Measurements from ENCODE around the gene BROX.
"Not testable (repeated sequence)": the region's sequence is repeated elsewhere in the genome, so short reads cannot be mapped to it uniquely, and the experiment has no call there.

Gene BROX

DNA sequence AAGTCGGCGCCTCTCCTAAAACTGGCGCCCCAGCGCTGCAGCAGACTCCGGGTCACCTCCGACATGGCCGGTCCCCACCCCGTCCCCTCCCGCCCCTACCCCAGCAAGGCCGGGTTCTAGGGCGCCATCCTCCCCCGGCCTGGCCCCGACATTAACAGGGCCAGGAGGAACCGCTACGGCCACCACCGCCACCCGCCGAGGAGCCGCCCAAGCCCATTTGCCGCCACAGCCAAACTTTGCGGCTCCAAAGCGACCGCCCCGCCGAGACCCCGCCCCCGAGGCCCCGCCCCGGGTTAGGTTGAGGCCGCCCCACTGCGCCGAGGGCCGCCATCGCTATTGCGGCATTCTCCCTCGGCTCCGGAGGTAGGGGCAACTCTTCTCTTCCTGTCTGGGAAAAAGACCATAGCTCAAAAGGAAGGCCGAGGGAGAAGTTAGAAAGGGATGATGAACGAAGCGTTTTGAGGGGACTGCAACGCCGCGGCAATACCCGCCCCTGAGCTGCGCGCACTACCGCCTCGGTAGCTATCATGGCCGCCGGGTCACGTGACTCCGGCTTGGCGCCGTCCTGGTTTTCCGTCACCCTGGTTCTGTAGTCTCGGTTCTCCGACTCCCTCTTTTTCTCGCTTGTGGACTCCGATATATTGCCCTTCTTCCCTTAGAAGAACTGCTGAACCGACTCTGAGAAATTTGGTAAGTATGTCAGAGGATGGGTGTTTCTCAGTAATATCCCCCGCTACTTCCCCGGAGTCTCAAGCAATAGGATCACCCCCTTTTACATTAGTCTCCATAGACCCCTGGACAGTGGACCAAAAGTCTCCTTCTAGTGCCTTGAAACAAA is at the start of gene BROX, which contains the start of gene AIDA:
BROX (plus strand) TSS at position 312 of the 838 bp plus-strand sequence. CDS start 3,136 bp downstream, outside the sequence.
AIDA (minus strand) TSS at position 239 of the 838 bp plus-strand sequence; CDS start at position 65, 174 bp downstream.
- DNase-seq: peak; percentile 92

DNA sequence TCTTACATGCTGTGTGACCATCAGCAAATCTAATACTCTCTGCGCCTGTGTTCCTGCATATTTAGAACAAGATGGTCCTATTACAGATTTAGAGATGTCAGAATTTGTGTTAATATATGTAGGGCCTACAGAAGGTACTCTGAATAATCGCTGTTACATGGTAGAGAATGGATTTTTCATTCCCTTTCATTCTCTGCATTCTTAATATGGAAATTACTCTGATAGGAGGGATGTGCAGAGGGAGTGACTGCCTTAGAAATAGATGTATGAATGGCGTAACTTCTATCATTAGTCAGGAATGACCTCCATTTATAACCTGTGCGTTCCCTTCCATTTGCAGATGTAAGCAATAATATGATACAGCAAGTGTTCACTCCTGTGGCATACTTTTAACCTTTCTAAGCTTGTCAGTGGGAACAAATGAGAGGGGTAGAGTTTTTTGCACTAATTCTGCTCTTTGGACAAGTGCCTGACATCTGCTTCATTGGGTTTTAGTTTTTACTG is 48.9 kb upstream of the BROX start:
- DNase-seq: no peak

GRCh38 chr1:222665964-222666363 is 46.4 kb upstream of the BROX start:
- DNase-seq: no peak

DNA sequence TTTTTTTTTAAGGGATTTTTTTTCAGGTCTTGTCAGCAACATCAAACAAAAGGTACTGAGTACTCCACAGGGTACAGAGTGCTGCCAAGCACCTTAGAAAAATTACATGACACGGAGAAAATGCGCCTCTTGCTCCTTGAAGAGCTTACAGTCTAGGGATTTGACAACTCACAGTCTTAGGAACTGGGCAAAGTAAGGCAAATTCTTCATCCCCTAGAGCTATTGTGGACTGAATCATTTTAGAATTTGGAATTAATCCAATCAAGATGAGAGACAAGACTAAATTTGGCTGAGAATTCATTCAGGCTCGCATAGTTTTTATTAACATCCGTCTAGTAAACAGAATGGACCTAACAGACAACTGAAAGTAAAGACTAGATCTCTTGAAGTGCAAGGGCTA is 44.2 kb upstream of the BROX start:
- DNase-seq: not testable (repeated sequence)

GRCh38 chr1:222669107-222669506 is 43.3 kb upstream of the BROX start:
- DNase-seq: not testable (repeated sequence)

DNA sequence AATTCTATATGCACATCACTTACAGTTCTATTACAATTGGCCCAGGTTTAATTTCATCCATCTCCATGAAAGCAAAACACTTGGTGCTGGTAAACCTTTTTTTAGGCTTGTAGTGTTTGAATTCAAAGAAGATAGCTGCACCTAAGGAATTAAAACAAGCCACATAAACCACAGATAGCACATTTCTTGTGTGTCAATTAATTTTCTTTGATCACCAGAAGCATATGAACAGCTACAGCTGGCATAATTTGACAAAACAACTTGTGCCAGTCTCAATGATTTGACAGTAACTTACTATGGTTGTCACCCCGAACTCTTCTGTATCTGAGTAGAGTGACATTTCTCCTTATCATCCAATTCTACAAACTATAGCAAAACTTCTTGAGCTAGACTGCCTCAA is 42.3 kb upstream of the BROX start:
- no peak for DNase-seq

GRCh38 chr1:222680080-222680479 is 32.3 kb upstream of the BROX start:
- DNase-seq: no peak

GRCh38 chr1:222691016-222691415 is 21.3 kb upstream of the BROX start:
- DNase-seq: no peak

- no peak for DNase-seq
Measured at GRCh38 chr1:222694927-222695326, 17.4 kb upstream of the BROX start.

- DNase-seq: no peak
Measured at GRCh38 chr1:222696741-222697140, 15.6 kb upstream of the BROX start.

- DNase-seq: no peak
Measured at GRCh38 chr1:222697203-222697602, 15.2 kb upstream of the BROX start.

- DNase-seq: no peak
Measured at GRCh38 chr1:222697826-222698225, 14.5 kb upstream of the BROX start.

- no peak for DNase-seq
Measured at GRCh38 chr1:222702210-222702609, 10.2 kb upstream of the BROX start.

GRCh38 chr1:222704260-222704659 is 8.1 kb upstream of the BROX start:
- no peak for DNase-seq

DNA sequence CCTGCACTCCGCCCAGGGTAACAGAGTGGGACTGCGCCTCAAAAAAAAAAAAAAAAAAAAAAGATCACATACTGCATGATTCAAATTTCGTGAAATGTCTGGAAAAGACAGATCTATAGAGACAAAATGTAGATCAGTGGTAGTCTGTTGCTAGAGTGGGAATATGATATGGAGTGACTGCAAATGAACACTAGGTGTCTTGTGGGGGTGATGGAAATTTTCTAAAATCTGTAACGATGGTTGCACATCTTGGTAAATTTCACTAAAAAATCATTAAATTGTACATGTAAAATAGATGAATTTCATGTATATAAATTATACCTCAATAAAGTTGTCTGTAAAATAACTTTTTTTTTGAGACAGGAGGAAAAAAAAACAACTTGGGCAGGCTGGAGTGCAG is 5.5 kb upstream of the BROX start:
- DNase-seq: no peak

- no peak for DNase-seq
Measured at GRCh38 chr1:222709700-222710153, 2.6 kb upstream of the BROX start.

- DNase-seq: peak; percentile 54
Measured at GRCh38 chr1:222711319-222712252, 778 bp upstream of the BROX start.

DNA sequence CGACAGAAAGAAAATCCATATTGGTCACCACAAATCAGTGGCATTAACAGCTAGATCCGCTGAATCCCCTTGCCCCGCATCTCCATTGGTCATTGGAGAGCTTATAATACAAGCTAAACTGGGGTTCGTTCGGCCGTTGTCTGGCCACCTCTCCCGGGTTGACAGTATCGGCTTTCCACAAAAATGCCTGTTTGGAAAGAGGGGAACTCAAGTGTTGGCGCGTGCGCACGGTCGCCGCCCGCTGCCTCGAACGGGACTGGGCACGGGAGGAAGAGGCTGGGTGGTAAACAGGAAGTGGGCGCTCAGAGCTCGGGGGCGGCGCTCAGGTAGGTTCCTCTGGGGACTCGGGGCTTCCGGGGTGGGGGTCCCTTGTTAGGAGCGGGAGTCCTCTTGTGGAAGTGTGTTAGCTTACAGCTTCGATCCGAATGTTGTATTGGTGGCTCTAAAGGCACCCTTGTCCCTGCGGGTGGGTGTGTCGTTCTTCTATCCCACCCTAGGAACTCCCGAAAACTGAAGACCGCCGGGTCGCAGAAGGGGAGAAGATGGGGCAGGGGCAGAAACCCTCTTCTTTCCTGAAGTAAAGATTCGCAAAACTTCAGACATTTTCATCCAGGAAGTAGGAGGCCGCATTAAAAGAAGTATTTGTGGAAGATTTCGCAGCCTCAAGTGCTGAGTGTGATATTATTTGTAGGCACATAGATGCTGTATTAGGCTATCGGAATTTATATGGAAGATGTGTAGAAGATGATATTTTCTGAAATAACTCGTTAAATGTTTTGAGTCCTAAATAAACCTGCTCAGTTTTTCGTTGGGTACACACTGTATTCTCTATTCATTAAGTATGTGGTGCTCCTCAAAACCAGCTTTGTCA is 962 bp downstream of the BROX start:
- DNase-seq: peak; percentile 89

GRCh38 chr1:222716393-222716792 is 4.0 kb downstream of the BROX start:
- no peak for DNase-seq

DNA sequence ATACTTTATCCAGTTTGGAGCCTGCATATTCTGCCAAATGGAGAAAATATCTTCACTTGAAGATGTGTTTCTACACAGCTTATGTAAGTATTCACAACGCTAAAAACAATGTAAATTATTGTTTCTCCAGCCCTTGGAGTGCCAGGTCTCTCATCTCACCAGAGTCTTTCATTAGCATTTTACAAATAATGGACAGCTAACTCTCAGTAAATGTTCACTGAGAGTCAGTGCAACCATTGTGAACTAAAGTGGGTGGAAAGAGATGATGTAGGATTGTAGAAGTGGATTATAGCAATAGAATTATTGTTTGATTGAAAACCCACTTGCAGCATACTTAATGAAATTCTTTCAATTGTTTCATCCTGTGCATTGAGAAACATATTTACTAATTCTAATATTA is 16.4 kb downstream of the BROX start:
- DNase-seq: no peak

- no peak for DNase-seq
Measured at GRCh38 chr1:222730866-222731265, 18.5 kb downstream of the BROX start.
